GM18505 (cell line): ENCODE data around the gene KCNIP4.

ENCODE experiments used
- ATAC-seq: cut with Tn5 transposase; IDR thresholded peaks from one replicate; pipeline ENCODE4 v1.9.1; 2021; ENCODE audit not compliant: unreplicated experiment
- POLR2A ChIP-seq: IDR thresholded peaks from 4 replicates; pipeline ENCODE4 v1.6.1; 2011; ENCODE audit warnings: borderline replicate concordance; ENCODE audit not compliant: insufficient read depth, insufficient read length; ENCODE audit errors: extremely low read depth

The KCNIP4 gene

DNA sequence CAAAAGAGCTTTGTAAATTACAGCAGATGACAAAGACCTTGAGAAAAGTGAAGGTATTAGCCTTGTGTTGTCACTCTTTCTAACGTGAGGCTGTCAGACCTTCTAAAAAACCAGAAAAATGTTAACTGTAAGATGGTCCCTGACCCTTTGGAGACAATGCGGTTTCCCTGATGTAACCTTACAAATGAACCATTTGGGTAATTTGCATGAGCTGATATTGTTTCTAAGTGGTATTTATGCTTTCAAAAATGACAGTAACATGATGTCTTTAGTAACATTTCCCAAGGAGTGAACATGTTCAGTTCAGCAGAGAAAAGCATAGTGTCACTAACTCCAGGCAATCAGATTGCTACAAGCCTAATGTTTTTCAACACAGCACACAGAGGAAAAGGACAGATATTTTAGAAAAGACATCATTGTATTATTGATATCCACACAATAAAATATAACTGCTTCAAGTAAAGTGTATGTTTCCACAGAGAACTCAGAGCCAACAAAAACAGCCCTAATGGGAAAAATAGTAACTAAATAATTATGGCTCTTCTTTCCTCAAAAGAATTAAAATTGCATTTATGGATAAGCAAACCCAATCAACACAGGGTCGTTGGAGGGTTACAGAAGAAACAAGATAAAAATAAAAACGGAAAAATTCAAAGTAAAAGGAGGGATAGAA is 434.4 kb downstream of the KCNIP4 start:
- no peak for TF ChIP-seq POLR2A

DNA sequence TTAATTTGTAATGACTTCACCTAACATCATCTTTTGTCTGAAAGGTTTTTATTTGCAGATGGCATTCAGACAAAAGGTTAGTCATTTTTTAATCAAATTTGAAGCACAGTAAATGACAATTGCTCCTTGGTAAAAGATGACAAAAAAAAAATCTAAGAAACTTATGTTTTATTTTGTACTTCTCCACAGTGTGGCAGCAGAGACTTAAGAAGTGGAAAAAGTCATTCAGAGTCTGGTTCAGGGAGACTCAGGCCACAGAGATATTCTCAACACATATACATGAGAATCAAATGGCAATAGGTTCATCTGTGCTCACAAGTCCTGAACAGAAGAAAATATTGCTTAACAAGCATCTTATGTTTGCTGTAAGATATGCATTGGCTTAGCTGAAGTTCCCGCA is 436.2 kb downstream of the KCNIP4 start:
- no peak for ATAC-seq
- TF ChIP-seq POLR2A, result no peak

More for the DNA sequence above, 434.4 kb downstream of the KCNIP4 start:
- ATAC-seq, result no peak

DNA sequence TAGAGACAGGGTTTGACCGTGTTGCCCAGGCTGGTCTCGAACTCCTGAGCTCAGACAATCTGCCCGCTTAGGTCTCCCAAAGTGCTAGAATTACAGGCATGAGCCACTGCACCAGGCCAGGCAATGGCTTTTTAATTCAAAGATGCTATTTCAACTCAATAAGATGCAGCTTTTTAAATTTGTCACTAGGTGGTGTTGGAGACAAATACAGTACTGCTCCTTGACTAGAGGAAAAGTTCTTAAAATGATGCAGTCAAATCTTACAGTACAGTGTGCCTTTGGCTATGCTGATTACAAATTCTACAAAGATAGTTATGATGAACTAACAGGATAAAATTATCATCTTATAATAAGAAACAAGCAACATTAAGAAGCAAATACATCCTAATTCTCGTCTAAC is 441.1 kb downstream of the KCNIP4 start:
- ATAC-seq, result no peak
- no peak for TF ChIP-seq POLR2A

DNA sequence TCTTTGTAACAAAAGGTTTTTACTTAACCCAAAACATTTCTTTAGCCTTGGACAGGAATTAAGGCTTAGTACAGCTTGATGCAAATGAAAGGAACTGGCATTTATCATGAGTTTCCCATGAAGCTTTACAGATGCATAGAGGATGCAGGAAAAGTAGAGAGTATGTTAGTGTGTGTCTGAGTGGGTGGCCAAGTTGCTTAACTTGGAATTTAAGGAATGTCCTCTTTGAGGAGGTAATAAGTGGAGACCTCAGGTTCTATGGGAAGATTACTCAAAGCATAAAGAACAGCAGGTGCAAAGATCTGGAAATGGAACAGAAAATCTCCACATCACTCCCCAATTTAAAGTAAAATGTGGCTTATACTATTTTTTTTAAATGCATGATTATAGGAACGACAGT is 457.9 kb downstream of the KCNIP4 start:
- no peak for ATAC-seq
- TF ChIP-seq POLR2A, result no peak

DNA sequence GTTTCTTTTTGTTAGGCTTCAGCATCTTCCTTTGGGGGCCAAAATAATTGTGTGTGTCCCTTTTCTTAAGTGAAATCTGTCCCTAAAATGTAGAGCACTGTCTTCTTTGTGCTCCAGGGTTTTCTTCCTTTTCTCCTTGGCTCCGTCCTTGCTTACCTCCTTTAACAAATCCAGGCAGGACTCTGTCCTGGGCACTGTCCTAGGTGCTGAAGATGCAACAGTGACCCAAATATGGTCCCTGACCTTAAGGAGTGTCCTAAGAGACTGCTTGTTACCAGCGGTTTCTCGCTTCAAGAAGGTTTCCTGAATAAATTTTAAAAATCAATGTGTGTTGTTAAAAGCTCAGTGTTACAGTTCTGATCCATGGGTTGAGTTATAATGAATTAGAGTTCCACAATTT is 471.8 kb downstream of the KCNIP4 start:
- TF ChIP-seq POLR2A, result no peak
- no peak for ATAC-seq

- ATAC-seq, result no peak
- TF ChIP-seq POLR2A, result no peak
These were observed 474.4 kb downstream of the KCNIP4 start for GRCh38 chr4:21474195-21474594.

- TF ChIP-seq POLR2A, result no peak
- no peak for ATAC-seq
These were observed 478.0 kb downstream of the KCNIP4 start for GRCh38 chr4:21470535-21470934.

DNA sequence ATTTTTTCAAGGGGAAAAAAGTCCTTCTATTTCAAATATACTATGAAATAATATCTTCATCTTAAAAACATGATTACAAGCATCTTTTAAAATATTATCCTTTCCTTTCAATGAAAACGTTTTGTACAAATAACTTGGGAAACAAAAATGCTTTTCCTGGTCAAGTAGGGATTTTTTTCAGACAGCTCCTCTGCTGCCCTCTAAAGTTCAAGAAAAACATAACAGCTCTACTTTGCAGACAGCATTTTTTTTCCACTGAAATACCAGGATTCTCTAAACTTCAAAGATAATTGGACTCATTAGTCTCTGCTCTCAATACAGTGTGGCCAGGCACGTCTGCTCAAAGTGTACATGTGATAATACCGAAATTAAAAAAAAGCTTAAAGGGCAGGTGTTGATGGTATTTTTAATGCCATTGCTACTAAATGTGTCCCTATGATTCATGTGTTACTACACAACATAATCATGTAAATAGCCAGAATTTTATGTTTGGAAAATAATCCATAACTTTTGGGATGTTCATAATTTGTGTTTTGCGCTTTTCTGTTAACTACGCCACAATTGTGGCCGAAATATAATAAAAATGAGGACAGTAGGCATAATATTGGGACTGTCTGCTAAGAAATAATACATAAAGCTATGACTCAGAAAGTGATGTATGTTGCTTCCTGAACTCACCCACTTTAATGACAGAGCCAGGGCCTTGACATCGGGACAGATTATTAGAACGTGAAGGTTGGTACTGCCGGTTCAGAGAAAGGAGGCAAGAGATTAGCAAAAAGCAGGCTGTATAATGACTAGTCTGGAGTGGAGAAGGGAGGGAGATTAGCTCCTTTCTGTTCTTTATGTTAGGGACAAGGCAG is 478.9 kb downstream of the KCNIP4 start:
- no peak for ATAC-seq
- TF ChIP-seq POLR2A, result no peak

DNA sequence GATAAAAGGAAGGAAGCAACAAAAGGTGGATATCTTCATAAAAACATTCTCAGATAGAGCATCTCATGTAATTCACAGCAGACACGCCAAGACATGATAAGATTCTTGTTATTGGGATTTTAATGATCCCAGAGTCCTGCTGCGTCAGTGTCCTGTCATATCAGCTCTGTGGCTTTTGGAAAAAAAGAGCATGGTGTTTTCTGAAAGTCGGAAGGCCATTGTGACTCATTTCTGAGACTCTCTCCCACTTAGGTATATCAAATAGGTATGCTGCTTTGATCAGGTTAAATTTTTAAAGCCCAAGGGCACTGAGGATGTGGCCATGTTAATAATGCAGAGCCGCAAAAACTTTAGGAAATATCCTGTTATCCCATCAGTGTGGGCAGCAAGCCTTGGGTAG is 481.0 kb downstream of the KCNIP4 start:
- ATAC-seq, result no peak
- TF ChIP-seq POLR2A, result no peak

DNA sequence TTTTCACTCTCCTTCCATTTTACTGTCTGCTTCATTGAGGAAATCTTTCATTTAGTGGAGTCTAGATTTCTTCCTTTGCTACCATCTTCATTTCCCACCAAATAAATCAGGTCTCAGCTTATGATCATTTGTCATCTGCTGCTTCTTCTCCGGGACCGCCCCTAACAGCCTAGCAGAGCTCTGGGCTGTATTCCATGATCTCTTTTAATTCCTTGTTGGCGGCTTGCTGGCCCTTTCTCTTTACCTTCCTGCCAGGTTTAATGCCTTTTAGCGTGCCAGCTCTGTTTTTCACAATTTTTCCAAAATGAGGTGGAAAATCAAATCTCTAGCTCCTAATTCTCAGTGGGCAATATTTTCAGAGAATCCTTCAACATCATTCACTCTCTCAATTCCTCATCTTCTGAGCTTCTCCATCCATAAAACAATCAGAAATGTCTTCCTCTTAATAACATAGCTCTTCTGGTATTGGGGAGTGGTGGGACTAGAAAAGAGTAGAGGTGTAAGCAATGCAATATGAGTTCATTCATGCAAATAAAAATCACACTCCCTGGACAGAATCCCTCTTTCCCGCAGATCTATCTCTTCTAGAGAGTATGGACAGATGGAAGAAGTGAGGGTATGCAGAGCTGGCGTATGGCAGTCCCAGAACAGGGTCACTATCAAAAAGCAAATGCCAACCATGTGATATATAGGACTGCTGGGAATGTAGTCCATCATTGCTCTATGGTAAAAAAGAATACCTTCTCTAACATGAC is 491.3 kb downstream of the KCNIP4 start:
- TF ChIP-seq POLR2A, result no peak
- ATAC-seq, result no peak

DNA sequence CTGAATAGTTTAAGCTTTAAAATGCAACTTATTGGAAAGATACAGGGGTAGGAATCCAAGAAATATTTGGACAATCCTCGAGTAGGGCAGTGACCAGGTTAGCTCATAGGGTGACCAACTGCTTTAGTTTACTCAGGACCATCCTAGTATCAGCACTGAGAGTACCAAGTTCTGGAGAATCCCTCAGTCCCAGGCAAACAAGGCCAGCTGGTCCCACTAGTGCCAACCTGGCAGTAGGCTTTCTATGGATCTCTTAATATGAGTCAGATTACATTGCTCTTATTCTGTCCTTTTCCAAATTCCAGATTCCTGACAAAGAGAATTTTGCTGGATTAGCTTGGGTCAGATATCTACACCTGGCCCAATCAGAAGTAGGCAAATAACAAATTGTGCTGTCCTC is 493.7 kb downstream of the KCNIP4 start:
- no peak for TF ChIP-seq POLR2A
- ATAC-seq, result no peak

- no peak for TF ChIP-seq POLR2A
- ATAC-seq, result no peak
These were observed 494.4 kb downstream of the KCNIP4 start for GRCh38 chr4:21454201-21454600.

GRCh38 chr4:21452931-21453330 is 495.6 kb downstream of the KCNIP4 start:
- ATAC-seq, result no peak
- TF ChIP-seq POLR2A, result no peak
